Esophagus squamous epithelium (tissue), 4 donors: Measurements from ENCODE around the gene TBC1D2.

Experiments used
- CTCF ChIP-seq, 6 experiments: fragments of 450-650 bp in 4 of 6; fragments of 200-600 bp in 2 of 6; sonication (generic) in 2 of 6; IDR thresholded peaks; one replicate each; pipeline ENCODE4 v1.5.1; 2016 to 2019; ENCODE audit warnings: antibody characterized with exemption in 6 of 6, mild to moderate bottlenecking in 4 of 6, moderate library complexity in 4 of 6
- POLR2A ChIP-seq, 4 donors: fragments of 450-650 bp; IDR thresholded peaks; one replicate each; pipeline ENCODE4 v1.6.1; 2017; ENCODE audit warnings: antibody characterized with exemption in 4 of 4, mild to moderate bottlenecking in 4 of 4, moderate library complexity in 3 of 4

GRCh38 chr9:98204692-98205091 lies 50.8 kb downstream of the TBC1D2 start:
- TF ChIP-seq CTCF (IDR thresholded peaks at IDR 0.05) (no peak), POLR2A (IDR thresholded peaks at IDR 0.05) (no peak)
